NCI-H2196 (cell line): ENCODE results near the gene OSBPL6.
A peak's percentile ranks its signal among the peaks of the same experiment; 100 is the strongest.

Experiments
- DNase-seq: peaks from one replicate; lab custom pipeline; 2025; ENCODE audit not compliant: unreplicated experiment; lab: John Stamatoyannopoulos, UW

OSBPL6 gene

DNA sequence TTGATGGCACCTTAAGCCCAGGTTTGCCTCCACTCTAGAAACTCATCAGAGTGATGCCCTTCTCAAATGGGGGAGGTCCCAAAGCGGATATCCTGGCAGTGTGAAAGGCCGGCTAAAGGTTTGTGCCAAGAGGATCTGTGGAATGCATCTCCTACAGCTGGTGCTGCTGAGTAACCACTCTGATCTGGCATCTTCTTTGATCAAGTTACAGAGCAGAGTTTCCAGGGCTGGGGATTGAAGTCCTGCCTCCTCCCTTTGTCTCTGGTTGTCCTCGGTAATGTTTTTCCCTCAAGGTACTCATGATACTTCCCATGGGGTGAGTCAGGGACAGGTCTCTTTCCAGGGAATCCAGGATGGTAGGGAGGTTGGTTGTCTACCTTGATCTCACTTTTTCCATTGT lies 232.1 kb downstream of the OSBPL6 start:
- DNase-seq: no peak

DNA sequence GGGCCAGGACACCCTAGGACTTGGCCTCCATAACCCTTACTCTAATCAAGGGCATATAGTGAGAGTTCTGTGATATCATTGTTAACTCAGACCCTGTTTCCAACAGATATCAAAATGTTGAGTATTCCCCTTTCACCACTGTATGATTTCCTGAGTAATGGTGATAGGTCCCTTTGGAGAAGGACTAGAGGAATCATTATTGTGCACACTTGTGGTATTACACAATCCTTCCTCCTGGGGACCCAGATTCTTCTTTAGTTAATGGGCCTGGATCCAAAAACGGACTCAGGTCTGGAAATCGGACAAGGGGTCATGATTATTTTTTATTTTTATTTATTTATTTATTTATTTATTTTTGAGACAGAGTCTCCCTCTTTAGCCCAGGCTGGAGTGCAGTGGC lies 233.1 kb downstream of the OSBPL6 start:
- no peak for DNase-seq

GRCh38 chr2:178428396-178428806 lies 234.1 kb downstream of the OSBPL6 start:
- DNase-seq: no peak

DNA sequence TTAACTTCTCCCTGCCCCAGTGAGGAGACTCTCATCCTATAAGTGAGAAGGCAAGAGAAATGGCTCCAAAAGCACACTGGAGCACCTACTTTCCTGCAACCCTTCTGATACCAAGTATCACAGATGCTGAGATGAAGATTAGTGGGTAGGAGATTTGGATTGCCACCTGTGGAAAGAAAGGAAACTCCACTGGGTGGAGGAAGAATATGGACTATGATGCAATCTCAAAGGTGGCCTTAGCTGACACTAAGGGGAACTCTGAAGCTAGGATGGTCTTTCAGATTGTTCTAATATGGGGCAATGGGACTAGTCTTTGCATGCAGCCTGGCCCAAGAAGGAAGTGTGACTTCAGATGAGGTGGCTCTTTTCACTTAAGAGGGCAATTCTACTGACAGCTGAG lies 235.0 kb downstream of the OSBPL6 start:
- DNase-seq: no peak

DNA sequence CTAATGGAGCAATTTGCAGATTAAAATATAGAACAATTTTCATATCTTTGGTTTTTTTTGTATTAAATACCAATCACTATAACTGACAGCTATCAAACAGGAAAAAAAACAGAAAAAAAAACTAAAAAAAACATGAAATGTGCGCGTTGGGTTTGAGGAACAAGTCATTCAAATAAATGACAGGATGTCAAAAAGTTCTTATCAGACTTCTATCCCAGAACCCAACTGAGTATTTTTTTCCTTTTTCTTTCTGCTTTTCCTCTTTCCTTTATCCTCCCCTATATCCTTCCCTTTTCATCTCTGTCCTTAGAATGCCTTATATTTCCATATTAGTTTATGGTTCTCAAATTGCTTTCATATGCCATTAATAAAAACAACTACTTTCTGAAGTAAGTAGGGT lies 242.3 kb downstream of the OSBPL6 start:
- no peak for DNase-seq

DNA sequence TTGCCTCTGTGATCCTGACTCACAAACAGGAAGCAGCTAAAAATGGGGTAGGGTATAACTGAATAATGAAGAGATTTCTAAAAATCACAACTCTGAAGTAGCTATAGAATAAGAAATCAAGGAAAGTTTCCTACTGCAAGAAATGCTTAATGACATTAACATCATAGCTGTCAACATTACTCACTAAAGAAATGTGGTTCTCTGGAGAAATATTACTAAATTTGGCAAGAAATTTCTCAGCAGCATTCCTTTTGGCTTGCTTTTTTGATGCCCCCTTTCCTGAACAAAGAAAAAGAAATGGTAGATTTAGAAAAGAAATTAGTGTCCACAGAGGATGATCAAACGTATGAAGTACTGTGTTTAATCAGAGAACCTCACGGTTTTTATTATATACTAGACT lies 247.1 kb downstream of the OSBPL6 start:
- DNase-seq: no peak

DNA sequence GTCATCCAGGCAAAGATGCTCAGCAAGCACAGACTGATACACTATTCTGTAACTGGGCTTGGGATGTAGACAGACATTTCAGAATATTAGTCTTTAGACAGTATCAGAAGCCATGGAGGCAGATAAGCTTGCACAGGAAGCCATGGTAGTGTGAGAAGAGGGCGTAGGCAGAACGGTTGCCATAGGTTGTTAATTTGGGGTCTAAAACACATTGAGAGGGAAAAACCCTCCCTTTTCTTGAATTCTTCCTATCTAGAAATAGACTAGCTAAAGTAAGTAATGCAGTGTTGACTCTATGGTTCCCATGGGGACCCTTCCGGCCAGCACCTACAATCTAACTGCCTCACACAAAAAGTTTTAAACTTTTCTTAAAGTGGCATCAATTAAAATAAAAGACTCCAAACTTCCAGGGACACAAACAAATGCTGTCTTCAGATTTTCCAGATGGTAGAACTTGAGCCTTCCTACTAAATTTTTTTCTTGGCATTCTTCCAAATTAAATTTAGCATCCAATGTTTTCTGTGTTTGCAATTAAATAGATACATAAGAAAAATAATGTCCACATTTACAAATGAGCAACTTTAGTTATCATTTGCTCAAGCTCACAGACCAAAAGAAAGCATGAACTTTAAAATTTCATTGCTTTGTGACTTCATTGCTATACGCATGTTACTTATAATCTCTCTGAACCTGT lies 254.8 kb downstream of the OSBPL6 start:
- no peak for DNase-seq

DNA sequence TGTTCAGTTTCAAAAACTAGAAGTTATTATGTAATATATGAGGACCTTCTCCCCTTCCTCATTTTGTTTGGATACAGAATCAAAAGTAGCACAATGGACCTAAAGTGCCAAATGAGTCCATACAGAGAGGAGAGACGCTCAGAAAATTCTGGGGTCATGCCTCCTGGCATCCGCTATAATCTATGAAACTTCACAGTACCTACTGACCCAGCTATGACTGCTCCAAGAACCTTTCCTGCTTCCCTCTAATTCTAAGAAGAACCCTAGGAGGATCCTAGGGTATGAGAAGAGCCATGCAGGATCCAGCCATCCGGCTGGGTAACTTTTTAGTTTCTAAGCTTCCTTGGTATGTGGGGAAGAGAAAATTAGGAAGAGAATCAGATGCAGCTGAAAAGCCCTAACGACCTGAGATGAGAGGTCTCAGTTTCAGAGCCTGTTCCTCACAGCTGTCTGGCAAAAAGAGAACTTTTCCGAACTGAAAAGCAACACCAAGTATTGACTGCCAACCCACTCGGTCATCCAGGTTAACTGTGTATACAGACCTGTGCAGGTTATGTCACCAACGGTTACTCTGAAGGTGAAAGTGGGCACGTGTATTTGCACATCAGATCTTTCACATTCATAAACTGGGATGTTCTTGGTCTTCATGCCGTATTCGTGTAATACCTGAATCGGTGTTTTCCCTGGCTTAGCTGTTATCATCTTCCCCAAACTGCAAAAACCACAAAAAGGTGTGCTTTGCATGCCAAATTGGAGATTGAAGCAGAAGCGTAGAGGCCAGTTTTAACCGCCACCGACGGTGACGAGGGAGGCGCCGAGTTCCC lies 255.6 kb downstream of the OSBPL6 start:
- peak; percentile 35 for DNase-seq

DNA sequence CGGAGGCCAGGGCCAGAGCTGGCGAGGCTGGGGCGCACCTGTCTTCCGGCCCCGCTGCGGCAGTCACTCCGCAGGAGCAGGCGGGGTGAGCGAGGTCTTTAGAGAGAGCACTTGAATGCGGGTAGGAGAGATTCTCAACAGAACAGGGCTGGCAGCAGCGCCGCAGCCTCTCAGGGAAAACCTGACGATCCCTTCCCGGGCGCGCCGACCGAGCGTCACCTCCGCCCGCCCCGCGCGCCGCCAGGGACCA lies 256.1 kb downstream of the OSBPL6 start:
- no peak for DNase-seq

DNA sequence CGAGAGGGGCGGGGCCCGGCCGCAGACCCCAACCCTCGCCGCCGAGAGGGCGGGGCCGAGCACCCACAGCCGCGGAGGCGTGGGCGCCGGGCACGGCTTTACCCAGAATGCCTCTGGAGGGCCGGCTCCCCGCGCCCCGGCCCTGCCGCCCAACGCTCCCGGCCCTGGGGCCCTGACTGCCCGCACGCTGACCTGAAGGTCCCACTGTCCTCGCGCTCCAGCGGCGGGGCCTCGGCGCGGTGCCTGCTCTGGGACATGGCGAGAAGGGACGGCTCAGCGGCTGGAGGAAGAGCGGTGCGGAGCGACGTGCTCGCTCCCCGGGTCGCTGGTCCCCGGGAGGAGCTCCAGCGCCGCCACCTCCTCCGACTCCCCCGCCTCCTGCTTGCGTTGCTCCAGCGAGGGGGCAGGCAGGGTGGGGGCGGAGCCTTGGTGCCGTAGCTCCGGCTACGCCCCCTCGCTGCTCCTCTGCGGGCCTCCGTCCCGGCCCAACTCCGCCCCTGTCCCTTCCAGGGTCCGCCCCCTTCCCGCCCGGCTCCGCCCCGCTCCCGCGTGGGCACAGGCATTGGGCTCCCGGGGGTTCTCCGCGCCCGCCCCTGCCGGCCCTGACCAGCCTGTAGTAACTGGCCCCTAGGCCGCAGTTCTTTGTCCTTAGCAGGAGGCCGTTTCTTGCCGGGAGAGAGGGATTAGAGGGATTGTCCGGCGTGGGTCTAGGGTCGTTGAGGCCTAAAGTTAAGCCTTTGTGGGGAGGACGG lies 256.6 kb downstream of the OSBPL6 start, which contains the start of the genes PJVK and PRKRA:
TSS of gene PJVK (plus strand) at position 605 of the 752 bp plus-strand sequence. CDS start 2,032 bp downstream, outside the sequence.
TSS of gene PRKRA (minus strand) at position 402 of the 752 bp plus-strand sequence. CDS start at position 257, 145 bp downstream.
- DNase-seq: peak; percentile 96

- DNase-seq: no peak
Measured at GRCh38 chr2:178452334-178452733, 258.0 kb downstream of the OSBPL6 start.
